M059J (cell line): ENCODE measurements around the gene DUSP11. TPM values are rescaled to one million over a fixed set of nuclear protein-coding genes. Genes with fewer than 3 reads are reported as not detected.
"Not testable (repeated sequence)": the region's sequence is repeated elsewhere in the genome, so short reads cannot be mapped to it uniquely, and the experiment has no call there.

Experiments
- DNase-seq: peaks from one replicate; pipeline ENCODE4 v3.0.0-alpha.2; 2012; ENCODE audit warnings: low read depth
- total RNA-seq: library from RNA; depleted of rRNA; stranded (reverse); fragments of >200 nt; shearing (Covaris generic); gene quantifications from 2 replicates; pipeline ENCODE4 v1.2.3, GENCODE V29; 2014; rRNA removed

The DUSP11 gene
- total RNA-seq: 38.5 and 41.4 TPM in 2 replicates

GRCh38 chr2:73779467-73780236 is at the start of gene DUSP11:
TSS of gene DUSP11 (minus strand) at chr2:73780103. CDS start at chr2:73779974, 129 bp downstream.
- DNase-seq: peak; percentile 90

DNA sequence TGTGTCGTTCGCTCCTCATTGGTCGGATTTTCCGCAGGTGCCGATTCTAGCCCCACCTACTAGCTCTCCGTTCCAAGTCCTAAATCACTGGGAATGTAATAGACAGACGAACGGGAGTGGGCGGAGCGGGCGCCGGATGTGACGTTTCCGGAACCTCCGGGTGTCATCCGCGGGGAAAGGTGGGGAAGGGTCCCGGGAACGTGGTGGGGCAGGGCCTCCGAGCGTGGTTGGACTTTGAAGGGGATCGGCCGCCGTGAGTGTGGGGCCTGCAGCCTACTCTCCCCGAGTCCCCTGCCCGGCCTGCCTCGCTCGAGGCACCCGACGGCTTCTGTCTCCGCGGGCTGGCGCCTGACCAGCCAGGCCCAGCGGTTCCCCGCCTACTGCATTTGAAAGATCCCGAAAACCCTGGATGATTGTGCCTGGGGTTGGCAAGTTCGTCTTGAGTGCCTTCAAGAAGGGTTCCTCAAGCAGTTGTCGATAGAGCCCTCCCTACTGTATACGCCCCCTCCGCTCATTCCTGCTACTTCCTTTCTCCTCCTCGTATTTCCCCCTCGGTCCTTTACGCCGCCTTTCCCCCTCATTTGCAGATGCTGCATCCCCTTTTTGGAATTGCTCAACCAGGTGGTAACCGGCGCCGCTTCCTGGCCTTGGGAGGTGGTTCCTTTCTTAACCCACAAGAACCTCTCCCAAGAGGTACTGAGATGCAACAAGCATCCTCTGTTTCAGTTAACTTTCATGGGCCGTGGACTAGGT is 49.1 kb upstream of the DUSP11 start, which contains the start of gene STAMBP:
Gene STAMBP (plus strand): TSS at position 144 of the 753 bp plus-strand sequence. CDS start 1,896 bp downstream, outside the sequence.
- DNase-seq: peak; percentile 95

- no peak for DNase-seq
Observed at GRCh38 chr2:73828389-73828817, 48.5 kb upstream of the DUSP11 start.

- no peak for DNase-seq
Observed at GRCh38 chr2:73827660-73828388, 47.9 kb upstream of the DUSP11 start.

GRCh38 chr2:73827018-73827417 is 47.1 kb upstream of the DUSP11 start:
- DNase-seq: peak; percentile 58

DNA sequence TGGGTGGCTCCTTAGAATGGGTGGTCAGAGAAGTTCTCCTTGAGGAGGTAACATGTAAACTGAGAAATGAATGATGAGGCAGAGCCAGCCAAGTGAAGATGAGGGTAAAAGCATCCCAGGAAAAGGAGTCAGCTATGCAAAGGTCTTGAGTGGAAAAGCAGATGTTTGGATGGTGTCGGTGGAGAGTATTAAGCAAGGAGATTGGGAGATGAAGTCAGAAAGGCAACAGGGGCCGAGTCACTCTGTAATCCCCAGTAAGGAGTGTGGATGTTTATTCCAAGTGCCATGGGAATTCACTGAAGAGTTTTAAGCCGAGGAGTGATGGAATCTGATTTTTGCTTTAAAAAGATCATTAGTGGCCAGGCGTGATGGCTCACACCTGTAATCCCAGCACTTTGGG is 45.5 kb upstream of the DUSP11 start:
- DNase-seq: no peak

GRCh38 chr2:73823916-73824523 is 44.1 kb upstream of the DUSP11 start:
- DNase-seq: peak; percentile 72

- no peak for DNase-seq
Observed at GRCh38 chr2:73823416-73823815, 43.5 kb upstream of the DUSP11 start.

GRCh38 chr2:73822991-73823390 is 43.1 kb upstream of the DUSP11 start:
- no peak for DNase-seq

GRCh38 chr2:73822276-73822675 is 42.4 kb upstream of the DUSP11 start:
- DNase-seq: no peak

- no peak for DNase-seq
Observed at GRCh38 chr2:73821669-73822068, 41.8 kb upstream of the DUSP11 start.

- no peak for DNase-seq
Observed at GRCh38 chr2:73821227-73821626, 41.3 kb upstream of the DUSP11 start.

- DNase-seq: no peak
Observed at GRCh38 chr2:73818296-73818695, 38.4 kb upstream of the DUSP11 start.

GRCh38 chr2:73812635-73813034 is 32.7 kb upstream of the DUSP11 start:
- no peak for DNase-seq

DNA sequence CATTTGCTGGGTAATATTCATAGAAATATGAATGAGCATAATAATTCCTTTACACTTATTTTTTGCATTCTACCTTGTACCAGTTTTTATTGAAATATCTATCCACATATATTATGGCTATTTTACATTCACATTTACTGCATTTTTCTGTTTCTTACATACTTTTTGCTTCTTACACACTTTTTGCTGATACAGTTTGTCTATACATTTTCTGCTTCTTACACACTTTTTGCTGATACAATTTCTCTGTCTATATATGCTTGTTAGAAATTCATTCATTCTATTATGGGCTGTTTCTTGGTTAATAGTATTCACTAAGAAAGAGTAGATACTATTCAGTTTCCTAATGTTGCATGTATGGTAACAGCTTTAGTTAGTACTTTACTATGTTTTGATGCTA is 32.0 kb upstream of the DUSP11 start:
- no peak for DNase-seq

DNA sequence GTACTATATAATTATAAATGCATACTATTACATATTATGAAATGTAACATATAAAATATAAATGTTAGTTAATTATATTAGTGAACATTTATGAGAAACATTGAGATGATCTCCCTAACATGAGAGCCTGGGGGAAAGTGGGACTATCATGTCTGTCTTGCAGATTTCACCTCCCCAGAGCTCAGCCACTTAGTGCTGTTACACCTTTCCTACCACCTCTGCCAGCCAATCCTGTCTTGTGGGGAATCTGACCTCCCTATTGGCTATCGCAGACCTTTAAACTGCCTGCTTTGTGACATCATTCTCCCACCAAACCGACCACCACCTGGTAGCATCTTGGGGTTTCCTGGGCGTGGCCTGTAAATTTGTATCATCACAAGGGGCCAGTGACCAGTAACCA is 4.0 kb upstream of the DUSP11 start, which contains the start of gene C2orf78:
Gene C2orf78 (plus strand): TSS at position 301 of the 400 bp plus-strand sequence. CDS start 127 bp downstream, outside the sequence.
- DNase-seq: not testable (repeated sequence)

DNA sequence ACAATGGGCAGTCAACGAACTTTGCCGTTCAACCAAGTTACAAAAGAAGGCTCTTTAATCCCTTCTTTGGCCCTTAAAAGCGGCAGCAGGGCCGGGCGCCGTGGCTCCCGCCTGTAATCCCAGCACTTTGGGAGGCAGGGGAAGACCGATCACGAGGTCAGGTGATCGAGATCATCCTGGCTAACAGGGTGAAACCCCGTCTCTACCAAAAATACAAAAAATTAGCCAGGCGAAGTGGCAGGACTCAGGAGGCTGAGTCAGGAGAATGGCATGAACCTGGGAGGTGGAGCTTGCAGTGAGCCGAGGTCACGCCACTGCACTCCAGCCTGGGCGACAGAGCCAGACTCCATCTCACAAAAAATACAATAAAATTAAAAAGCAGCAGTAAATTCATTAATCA is 3.5 kb upstream of the DUSP11 start:
- peak; percentile 63 for DNase-seq

GRCh38 chr2:73780237-73780582 is 307 bp upstream of the DUSP11 start:
- DNase-seq: no peak

DNA sequence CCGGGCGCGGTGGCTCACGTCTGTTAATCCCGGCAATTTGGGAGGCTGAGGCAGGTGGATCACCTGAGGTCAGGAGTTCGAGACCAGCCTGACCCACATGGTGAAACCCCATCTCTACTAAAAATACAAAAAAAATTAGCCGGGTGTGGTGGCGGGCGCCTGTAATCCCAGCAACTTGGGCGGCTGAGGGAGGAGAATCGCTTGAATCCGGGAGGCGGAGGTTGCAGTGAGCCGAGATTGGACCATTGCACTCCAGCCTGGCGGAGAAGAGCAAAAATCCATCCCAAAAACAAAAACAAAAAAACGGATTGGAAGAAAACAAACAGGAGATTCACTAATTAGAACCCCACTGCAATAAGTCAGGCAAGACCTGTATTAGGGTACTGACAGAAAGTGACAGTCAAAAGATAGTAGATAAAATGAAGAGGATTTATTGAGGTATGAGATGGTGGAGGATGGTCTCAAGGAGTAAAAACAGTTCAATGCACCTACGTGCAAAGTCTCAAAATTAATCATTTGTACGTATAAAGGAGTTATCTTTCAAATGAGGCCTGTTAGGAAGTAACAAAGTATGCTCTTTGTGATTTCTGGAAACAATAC is 936 bp downstream of the DUSP11 start:
- not testable (repeated sequence) for DNase-seq

- DNase-seq: peak; percentile 12
Observed at GRCh38 chr2:73776869-73777519, 2.9 kb downstream of the DUSP11 start.

GRCh38 chr2:73776381-73776780 is 3.5 kb downstream of the DUSP11 start:
- no peak for DNase-seq
